PFSK-1 (cell line): Measurements from ENCODE around the gene CNTNAP5.

Source experiments
- POLR2AphosphoS5 ChIP-seq: IDR thresholded peaks from 2 replicates; pipeline ENCODE4 v1.6.1; 2012; ENCODE audit warnings: low read depth, mild to moderate bottlenecking, control low read depth, low read length, moderate library complexity
- REST ChIP-seq, 2 experiments: IDR thresholded peaks; 2 replicates each; pipeline versions ENCODE4 v1.6.1 to v1.8.0; 2011 to 2012; ENCODE audit warnings: low read depth in 2 of 2, low read length in 2 of 2, control low read depth in 1 of 2, inconsistent platforms in 1 of 2, mild to moderate bottlenecking in 1 of 2, moderate library complexity in 1 of 2; ENCODE audit not compliant: insufficient read depth in 1 of 2
- TAF1 ChIP-seq: IDR thresholded peaks from 2 replicates; pipeline ENCODE4 v1.6.1; 2012; ENCODE audit warnings: low read length, control low read depth, borderline replicate concordance; ENCODE audit not compliant: insufficient read depth

- no peak for TF ChIP-seq TAF1
- TF ChIP-seq REST (IDR thresholded peaks at IDR 0.05; ENCODE audit: insufficient read depth in 1 of 2, low read depth in 2 of 2, low read length in 2 of 2), result no peak
- no peak for TF ChIP-seq POLR2AphosphoS5
These were observed 256.5 kb downstream of the CNTNAP5 start for GRCh38 chr2:124281541-124281940.
